Activated T-cell treated with anti-CD3 and anti-CD28 coated beads, Interleukin-2, amount 50 U/mL, for 4 hours (primary cell): Measurements from ENCODE around the gene ASPA. TPM values are rescaled to one million over a fixed set of nuclear protein-coding genes. Genes with fewer than 3 reads are reported as not detected.
"Not testable (repeated sequence)": the region's sequence is repeated elsewhere in the genome, so short reads cannot be mapped to it uniquely, and the experiment has no call there.

Experiments
- ATAC-seq, 2 donors: fragments of 200-7000 bp; cut with Tn5 transposase; one replicate each; pipeline ENCODE4 v1.10.0; 2021
- DNase-seq: peaks from one replicate; pipeline ENCODE4 v3.0.0-alpha.2; 2020
- H3K27me3 Mint-ChIP-seq: one replicate; pipeline ENCODE4 v1.8.0; 2021; ENCODE audit warnings: low read depth, mixed read lengths
- H3K36me3 Mint-ChIP-seq: one replicate; pipeline ENCODE4 v1.8.0; 2022; ENCODE audit warnings: mixed read lengths; ENCODE audit not compliant: insufficient read depth
- H3K4me1 Mint-ChIP-seq: one replicate; pipeline ENCODE4 v1.8.0; 2021; ENCODE audit warnings: low read depth, mixed read lengths
- H3K4me3 Mint-ChIP-seq: one replicate; pipeline ENCODE4 v1.8.0; 2021; ENCODE audit warnings: mild to moderate bottlenecking, moderate library complexity, mixed read lengths
- H3K9me3 Mint-ChIP-seq: one replicate; pipeline ENCODE4 v1.8.0; 2021; ENCODE audit warnings: mixed read lengths
- total RNA-seq, 3 donors: library from RNA; stranded (reverse); gene quantifications; one replicate each; pipeline ENCODE4 v1.2.1, GENCODE V29; 2021

ASPA gene
- total RNA-seq, 3 donors from 2014 or later: not detected

DNA sequence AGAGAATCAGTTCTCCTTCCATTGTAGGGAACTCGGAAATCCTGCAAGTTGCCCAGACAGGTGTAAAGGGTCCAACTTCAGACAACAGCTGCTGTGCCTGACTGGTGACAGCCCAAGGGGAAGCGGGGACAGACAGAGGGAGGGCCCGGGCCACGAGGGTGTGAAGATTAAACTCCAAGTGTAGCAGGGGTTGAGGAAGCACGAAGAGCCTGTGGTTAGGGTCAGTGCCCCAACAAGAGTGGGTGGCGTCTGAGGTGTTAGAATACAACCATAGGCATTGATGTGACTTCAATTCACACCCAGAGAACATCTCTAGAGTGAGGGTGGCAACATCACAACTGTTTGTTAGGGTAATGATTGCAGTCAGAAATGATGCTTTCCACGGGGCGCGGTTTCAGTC is 39.1 kb downstream of the ASPA start:
- H3K4me1 Mint-ChIP-seq: peaks cover 3% of the 10 kb centered on the region
- no peaks in the 10 kb centered on the region for H3K9me3 Mint-ChIP-seq
- H3K4me3 Mint-ChIP-seq: no peak overlapping the region
- DNase-seq: no peak
- no peaks in the 10 kb centered on the region for H3K27me3 Mint-ChIP-seq
- no peaks in the 10 kb centered on the region for H3K36me3 Mint-ChIP-seq
- no peak for ATAC-seq

DNA sequence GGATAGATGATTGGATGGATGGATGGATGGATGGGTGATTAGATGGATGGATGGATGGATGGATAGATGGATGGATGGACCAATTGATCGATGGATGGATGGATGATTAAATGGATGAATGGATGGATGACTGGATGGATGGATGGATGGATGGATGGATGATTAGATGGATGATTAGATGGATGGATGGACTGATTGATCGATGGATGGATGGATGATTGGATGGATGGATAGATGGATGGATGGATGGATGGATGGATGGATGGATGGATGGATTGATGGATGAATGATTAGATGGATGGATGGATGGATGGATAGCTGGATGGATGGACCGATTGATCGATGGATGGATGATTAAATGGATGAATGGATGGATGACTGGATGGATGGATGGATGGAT is 43.7 kb downstream of the ASPA start:
- ATAC-seq, H3K4me1 Mint-ChIP-seq, H3K9me3 Mint-ChIP-seq, H3K4me3 Mint-ChIP-seq, H3K27me3 Mint-ChIP-seq, H3K36me3 Mint-ChIP-seq, DNase-seq: not testable (repeated sequence)

GRCh38 chr17:3524024-3524423 is 48.2 kb downstream of the ASPA start:
- ATAC-seq (no peak), DNase-seq (no peak)
- Mint-ChIP-seq H3K27me3 (no peaks in the 10 kb centered on the region), H3K36me3 (no peaks in the 10 kb centered on the region), H3K9me3 (no peaks in the 10 kb centered on the region), H3K4me1 (no peaks in the 10 kb centered on the region), H3K4me3 (no peak overlapping the region)

GRCh38 chr17:3526491-3526890 is 50.7 kb downstream of the ASPA start:
- DNase-seq (no peak), ATAC-seq (no peak)
- no peaks in the 10 kb centered on the region for H3K27me3 Mint-ChIP-seq
- H3K4me1 Mint-ChIP-seq: no peaks in the 10 kb centered on the region
- no peaks in the 10 kb centered on the region for H3K36me3 Mint-ChIP-seq
- no peak overlapping the region for H3K4me3 Mint-ChIP-seq
- no peaks in the 10 kb centered on the region for H3K9me3 Mint-ChIP-seq

- no peaks in the 10 kb centered on the region for H3K36me3 Mint-ChIP-seq
- H3K9me3 Mint-ChIP-seq: no peaks in the 10 kb centered on the region
- no peak for ATAC-seq
- no peaks in the 10 kb centered on the region for H3K4me1 Mint-ChIP-seq
- H3K4me3 Mint-ChIP-seq: no peak overlapping the region
- H3K27me3 Mint-ChIP-seq: no peaks in the 10 kb centered on the region
- DNase-seq: no peak
These were observed 51.2 kb downstream of the ASPA start for GRCh38 chr17:3526971-3527370.

DNA sequence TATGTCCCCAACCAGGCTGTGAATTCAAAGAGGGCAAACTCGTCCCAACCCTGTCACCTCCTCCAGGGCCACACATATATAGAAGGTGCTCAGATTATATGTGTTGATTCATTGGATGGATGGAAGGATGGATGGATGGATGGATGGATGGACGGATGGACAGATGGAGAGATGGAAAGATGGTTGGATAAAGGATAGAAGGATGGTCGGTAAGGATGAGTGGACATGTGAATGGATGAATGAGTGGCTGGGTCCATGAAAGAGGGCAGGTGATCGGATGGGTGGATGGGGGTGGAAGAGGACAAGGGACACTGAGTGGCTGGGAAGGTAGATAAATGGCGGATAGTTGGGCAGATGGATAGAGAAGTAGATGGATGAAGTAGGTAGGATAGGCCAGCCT is 51.7 kb downstream of the ASPA start:
- no peaks in the 10 kb centered on the region for H3K36me3 Mint-ChIP-seq
- H3K4me1 Mint-ChIP-seq: no peaks in the 10 kb centered on the region
- no peaks in the 10 kb centered on the region for H3K9me3 Mint-ChIP-seq
- peaks cover under 1% of the 10 kb centered on the region for H3K27me3 Mint-ChIP-seq
- H3K4me3 Mint-ChIP-seq: no peak overlapping the region
- no peak for DNase-seq
- no peak for ATAC-seq

DNA sequence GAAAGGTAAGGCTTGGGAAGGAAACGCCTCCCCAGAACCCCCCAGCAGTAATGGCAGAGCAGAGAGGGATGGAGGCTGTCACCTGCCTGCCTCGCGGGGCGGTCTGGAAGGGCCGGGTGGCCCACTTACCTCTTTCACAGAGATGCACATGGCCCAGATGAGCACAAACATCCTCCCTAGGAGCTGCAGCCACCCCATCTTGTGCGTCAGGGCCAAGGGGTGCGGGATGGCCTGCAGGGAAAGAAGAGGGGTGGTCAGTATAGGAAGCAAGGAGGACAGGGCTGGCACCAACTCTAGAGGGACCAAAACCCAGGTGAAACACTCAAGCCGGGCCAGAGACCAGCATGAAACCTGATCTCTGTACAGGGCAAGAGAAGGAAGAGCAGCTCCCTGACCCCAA is 52.1 kb downstream of the ASPA start:
- no peaks in the 10 kb centered on the region for H3K4me1 Mint-ChIP-seq
- no peaks in the 10 kb centered on the region for H3K9me3 Mint-ChIP-seq
- DNase-seq (no peak), ATAC-seq (no peak)
- H3K27me3 Mint-ChIP-seq: peaks cover 1% of the 10 kb centered on the region
- H3K4me3 Mint-ChIP-seq: no peak overlapping the region
- no peaks in the 10 kb centered on the region for H3K36me3 Mint-ChIP-seq

DNA sequence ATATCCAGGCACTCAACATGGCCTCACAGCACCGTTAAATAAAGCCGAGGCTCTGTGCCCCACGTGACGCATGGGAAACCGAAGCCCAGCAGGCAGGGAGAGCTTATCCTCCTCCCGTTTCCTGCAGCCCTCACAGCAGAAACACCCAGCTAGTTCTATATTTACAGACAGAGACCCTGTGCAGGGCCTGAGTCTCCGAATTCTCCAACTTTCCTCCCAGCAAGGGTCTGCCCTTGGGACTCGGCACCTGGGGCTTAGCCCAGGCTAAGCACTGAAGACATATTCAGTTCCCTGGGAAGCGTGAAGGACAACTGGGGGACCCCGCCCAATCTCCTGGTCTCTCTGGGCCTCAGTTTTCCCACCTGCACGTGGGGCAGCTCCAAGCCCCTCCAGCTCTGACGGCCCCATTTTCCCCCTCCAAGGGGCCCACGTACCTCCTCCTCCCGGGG is 52.6 kb downstream of the ASPA start:
- no peaks in the 10 kb centered on the region for H3K4me1 Mint-ChIP-seq
- no peaks in the 10 kb centered on the region for H3K36me3 Mint-ChIP-seq
- no peaks in the 10 kb centered on the region for H3K9me3 Mint-ChIP-seq
- ATAC-seq (no peak), DNase-seq (no peak)
- H3K27me3 Mint-ChIP-seq: peaks cover 1% of the 10 kb centered on the region
- no peak overlapping the region for H3K4me3 Mint-ChIP-seq

- no peak for ATAC-seq
- DNase-seq: no peak
- no peak overlapping the region for H3K4me3 Mint-ChIP-seq
- H3K36me3 Mint-ChIP-seq: no peaks in the 10 kb centered on the region
- no peaks in the 10 kb centered on the region for H3K4me1 Mint-ChIP-seq
- H3K27me3 Mint-ChIP-seq: peaks cover 1% of the 10 kb centered on the region
- H3K9me3 Mint-ChIP-seq: no peaks in the 10 kb centered on the region
These were observed 53.2 kb downstream of the ASPA start for GRCh38 chr17:3528880-3529511.

DNA sequence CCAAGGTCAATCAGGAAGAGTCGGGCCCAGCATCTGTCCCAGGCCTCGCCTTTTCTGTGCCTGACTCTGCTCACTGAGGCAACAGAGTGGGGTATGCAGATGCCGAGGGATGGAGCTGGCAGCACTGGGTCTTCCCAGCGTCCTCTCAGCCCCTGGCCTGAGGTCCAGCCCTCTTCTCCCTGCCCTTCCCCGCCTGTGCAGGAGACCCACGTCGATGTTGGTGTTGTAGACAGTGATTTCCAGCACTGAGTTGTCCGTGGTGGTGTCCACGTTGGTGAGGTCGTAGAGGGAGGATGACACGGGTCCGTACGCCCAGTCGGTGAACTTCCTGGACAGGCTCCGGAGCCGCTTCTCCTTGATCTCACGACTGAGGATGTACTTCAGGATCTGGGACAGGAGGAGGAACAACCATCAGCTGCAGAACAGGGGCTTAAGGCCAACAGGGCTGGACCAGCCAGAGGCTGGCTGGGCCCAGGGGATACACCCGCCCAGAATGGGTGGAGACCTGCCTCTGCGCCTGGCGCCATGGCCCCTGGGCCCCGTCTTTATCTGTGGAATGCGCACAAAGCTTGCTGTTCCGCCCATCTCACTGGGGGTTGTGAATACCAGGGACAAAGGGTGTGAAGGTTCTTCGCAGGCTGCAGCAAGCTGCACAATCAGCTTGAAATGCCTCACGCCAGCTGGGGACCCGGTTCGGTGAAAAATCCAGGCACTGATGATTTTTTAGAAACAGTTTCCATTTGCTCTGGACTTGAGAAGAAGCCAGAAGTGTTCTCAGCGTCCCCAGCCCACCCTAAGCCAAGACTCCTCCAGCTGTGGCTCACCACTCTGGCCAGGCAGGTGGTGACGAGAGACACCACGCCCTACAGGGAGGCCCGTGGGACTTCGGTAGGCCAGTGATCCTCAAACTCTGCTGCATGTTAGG is 54.3 kb downstream of the ASPA start:
- Mint-ChIP-seq H3K36me3 (no peaks in the 10 kb centered on the region), H3K27me3 (peaks cover 1% of the 10 kb centered on the region), H3K4me3 (no peak overlapping the region), H3K4me1 (peaks cover 4% of the 10 kb centered on the region), H3K9me3 (no peaks in the 10 kb centered on the region)
- DNase-seq: no peak
- no peak for ATAC-seq

GRCh38 chr17:3531266-3532101 is 55.7 kb downstream of the ASPA start:
- ATAC-seq: no peak
- DNase-seq: no peak
- H3K36me3 Mint-ChIP-seq: no peaks in the 10 kb centered on the region
- H3K9me3 Mint-ChIP-seq: no peaks in the 10 kb centered on the region
- no peak overlapping the region for H3K4me3 Mint-ChIP-seq
- H3K4me1 Mint-ChIP-seq: peaks cover 4% of the 10 kb centered on the region
- H3K27me3 Mint-ChIP-seq: peaks cover 2% of the 10 kb centered on the region

- peaks cover 4% of the 10 kb centered on the region for H3K27me3 Mint-ChIP-seq
- H3K9me3 Mint-ChIP-seq: no peaks in the 10 kb centered on the region
- no peak for DNase-seq
- H3K36me3 Mint-ChIP-seq: no peaks in the 10 kb centered on the region
- ATAC-seq: no peak
- H3K4me1 Mint-ChIP-seq: peaks cover 4% of the 10 kb centered on the region
- no peak overlapping the region for H3K4me3 Mint-ChIP-seq
These were observed 56.5 kb downstream of the ASPA start for GRCh38 chr17:3532106-3532858.

DNA sequence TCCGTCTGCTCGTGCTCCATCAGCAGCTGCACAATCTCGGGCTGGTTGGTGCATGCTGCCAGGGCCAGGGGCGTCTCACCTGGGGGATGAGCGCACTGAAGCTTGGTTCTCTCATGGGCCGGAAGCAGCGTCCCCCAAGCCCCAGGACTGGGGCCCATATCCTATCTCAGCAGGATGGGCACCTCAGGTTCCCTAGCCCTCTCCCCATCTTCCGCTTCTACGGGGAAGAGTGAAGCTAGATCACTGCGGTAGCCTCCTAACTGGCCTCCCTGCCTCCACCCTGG is 57.0 kb downstream of the ASPA start:
- Mint-ChIP-seq H3K4me1 (peaks cover 4% of the 10 kb centered on the region), H3K27me3 (peaks cover 4% of the 10 kb centered on the region), H3K36me3 (no peaks in the 10 kb centered on the region), H3K4me3 (no peak overlapping the region), H3K9me3 (no peaks in the 10 kb centered on the region)
- no peak for DNase-seq
- ATAC-seq: no peak

GRCh38 chr17:3533752-3534151 is 58.0 kb downstream of the ASPA start:
- Mint-ChIP-seq H3K27me3 (peaks cover 4% of the 10 kb centered on the region), H3K4me3 (no peak overlapping the region), H3K36me3 (no peaks in the 10 kb centered on the region), H3K9me3 (no peaks in the 10 kb centered on the region), H3K4me1 (peaks cover 4% of the 10 kb centered on the region)
- ATAC-seq: no peak
- no peak for DNase-seq
